OCI-LY1 (cell line): ENCODE data around the gene ZDHHC14.

Experiments used
- CTCF ChIP-seq: fragments of 200-600 bp; sonication (generic), shearing (Covaris generic); IDR thresholded peaks from 2 replicates; pipeline ENCODE4 v1.5.1; 2017; ENCODE audit warnings: mild to moderate bottlenecking, antibody characterized with exemption, low read length, moderate library complexity, mixed read lengths
- EZH2 ChIP-seq: fragments of 200-600 bp; sonication (generic), shearing (Covaris generic); IDR thresholded peaks from 2 replicates; pipeline ENCODE4 v1.8.0; 2017; ENCODE audit warnings: borderline replicate concordance, mixed run types, mild to moderate bottlenecking, antibody characterized with exemption, low read length, moderate library complexity, mixed read lengths

- TF ChIP-seq CTCF (no peak), EZH2 (no peak)
Observed at GRCh38 chr6:157605484-157605883, 224.5 kb downstream of the ZDHHC14 start.
